ENCODE results near the gene MYOT. TPM values are rescaled to one million over a fixed set of nuclear protein-coding genes. Genes with fewer than 3 reads are reported as not detected.
"Not testable (repeated sequence)": the region's sequence is repeated elsewhere in the genome, so short reads cannot be mapped to it uniquely, and the experiment has no call there.

MYOT gene
- total RNA-seq, 2 experiments from 2014 or later, result not detected

DNA sequence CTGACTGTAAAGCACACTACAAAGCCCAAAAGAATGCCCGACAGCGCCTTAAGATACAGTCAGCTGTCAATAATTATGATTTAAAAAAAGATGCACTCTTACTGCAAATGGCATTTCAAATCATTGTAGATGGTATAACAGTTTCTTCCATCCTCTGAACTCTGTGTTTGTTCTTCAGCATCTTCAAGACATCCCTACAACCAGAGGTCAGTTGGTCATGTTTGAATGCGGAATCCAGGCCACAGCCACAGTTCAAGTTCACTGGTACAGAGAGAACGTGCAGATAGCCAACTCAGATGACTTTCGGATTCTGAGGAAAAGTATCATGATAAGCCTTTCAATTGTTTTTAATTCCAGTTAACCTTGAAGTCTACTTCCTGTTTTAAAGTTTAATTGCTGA, 8.7 kb upstream of the MYOT start:
- TF ChIP-seq, protein P1, sequence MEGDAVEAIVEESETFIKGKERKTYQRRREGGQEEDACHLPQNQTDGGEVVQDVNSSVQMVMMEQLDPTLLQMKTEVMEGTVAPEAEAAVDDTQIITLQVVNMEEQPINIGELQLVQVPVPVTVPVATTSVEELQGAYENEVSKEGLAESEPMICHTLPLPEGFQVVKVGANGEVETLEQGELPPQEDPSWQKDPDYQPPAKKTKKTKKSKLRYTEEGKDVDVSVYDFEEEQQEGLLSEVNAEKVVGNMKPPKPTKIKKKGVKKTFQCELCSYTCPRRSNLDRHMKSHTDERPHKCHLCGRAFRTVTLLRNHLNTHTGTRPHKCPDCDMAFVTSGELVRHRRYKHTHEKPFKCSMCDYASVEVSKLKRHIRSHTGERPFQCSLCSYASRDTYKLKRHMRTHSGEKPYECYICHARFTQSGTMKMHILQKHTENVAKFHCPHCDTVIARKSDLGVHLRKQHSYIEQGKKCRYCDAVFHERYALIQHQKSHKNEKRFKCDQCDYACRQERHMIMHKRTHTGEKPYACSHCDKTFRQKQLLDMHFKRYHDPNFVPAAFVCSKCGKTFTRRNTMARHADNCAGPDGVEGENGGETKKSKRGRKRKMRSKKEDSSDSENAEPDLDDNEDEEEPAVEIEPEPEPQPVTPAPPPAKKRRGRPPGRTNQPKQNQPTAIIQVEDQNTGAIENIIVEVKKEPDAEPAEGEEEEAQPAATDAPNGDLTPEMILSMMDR (IDR thresholded peaks at IDR 0.05), result no peak
- DNase-seq, result no peak
- intact Hi-C loops (cut with micrococcal nuclease), result no loop called here
- H3K9me3 Mint-ChIP-seq, result no peaks in the 10 kb centered on the region
- H3K27me3 Mint-ChIP-seq, result no peaks in the 10 kb centered on the region
- ChIA-PET CTCF (no interaction called here), POLR2A (no interaction called here)
- no peak overlapping the region for H3K27ac Mint-ChIP-seq
- H3K4me1 Mint-ChIP-seq (ENCODE audit: low read depth), result peaks cover 15% of the 10 kb centered on the region
- no peak for ATAC-seq
- no peaks in the 10 kb centered on the region for H3K36me3 Mint-ChIP-seq (ENCODE audit: low read depth)
- H3K4me3 Mint-ChIP-seq, result no peak overlapping the region

DNA sequence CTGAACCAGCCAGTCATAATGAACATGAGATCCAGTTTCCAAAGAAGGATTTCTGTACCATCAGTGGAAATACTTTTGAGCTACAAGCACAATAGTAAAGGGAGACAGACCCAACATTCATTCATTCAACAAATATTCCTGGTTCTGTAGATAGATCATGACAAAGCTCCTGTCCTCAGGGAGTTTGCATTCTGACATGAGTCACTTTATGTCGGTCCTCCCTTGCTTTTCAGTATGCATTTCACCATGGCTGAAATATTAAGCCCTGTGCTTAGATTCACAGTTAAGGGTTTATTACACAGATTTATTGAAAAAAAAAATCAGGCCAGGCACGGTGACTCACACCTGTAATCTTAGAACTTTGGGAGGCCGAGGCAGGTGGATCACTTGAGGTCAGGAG, 5.4 kb upstream of the MYOT start:
- ChIA-PET POLR2A (no interaction called here), CTCF (no interaction called here)
- intact Hi-C loops (cut with micrococcal nuclease), result no loop called here
- H3K9me3 Mint-ChIP-seq, result no peaks in the 10 kb centered on the region
- no peaks in the 10 kb centered on the region for H3K27me3 Mint-ChIP-seq
- ATAC-seq (no peak), DNase-seq (no peak)
- H3K4me1 Mint-ChIP-seq (ENCODE audit: low read depth), result peaks cover 15% of the 10 kb centered on the region
- TF ChIP-seq, protein P1 (IDR thresholded peaks at IDR 0.05), result no peak
- no peaks in the 10 kb centered on the region for H3K36me3 Mint-ChIP-seq (ENCODE audit: low read depth)
- no peak overlapping the region for H3K4me3 Mint-ChIP-seq
- no peak overlapping the region for H3K27ac Mint-ChIP-seq

DNA sequence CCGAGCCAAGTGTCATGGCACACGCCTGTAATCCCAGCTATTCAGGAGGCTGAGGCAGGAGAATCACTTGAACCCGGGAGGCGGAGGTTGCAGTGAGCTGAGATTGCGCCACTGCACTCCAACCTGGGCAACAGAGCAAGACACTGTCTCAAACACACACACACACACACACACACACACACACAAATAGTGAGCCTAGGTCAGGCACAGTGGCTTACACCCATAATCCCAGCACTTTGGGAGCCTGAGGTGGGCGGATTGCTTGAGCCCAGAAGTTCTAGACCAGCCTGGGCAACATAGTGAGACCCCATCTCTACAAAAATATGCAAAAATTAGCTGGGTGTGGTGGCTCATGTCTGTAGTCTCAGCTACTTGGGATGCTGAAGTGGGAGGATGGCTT, 4.0 kb upstream of the MYOT start:
- intact Hi-C loops (cut with micrococcal nuclease); H3K36me3 Mint-ChIP-seq (ENCODE audit: low read depth); POLR2A ChIA-PET; H3K27me3 Mint-ChIP-seq; CTCF ChIA-PET; H3K27ac Mint-ChIP-seq; ATAC-seq; DNase-seq; H3K9me3 Mint-ChIP-seq; H3K4me1 Mint-ChIP-seq (ENCODE audit: low read depth); H3K4me3 Mint-ChIP-seq: not testable (repeated sequence)

DNA sequence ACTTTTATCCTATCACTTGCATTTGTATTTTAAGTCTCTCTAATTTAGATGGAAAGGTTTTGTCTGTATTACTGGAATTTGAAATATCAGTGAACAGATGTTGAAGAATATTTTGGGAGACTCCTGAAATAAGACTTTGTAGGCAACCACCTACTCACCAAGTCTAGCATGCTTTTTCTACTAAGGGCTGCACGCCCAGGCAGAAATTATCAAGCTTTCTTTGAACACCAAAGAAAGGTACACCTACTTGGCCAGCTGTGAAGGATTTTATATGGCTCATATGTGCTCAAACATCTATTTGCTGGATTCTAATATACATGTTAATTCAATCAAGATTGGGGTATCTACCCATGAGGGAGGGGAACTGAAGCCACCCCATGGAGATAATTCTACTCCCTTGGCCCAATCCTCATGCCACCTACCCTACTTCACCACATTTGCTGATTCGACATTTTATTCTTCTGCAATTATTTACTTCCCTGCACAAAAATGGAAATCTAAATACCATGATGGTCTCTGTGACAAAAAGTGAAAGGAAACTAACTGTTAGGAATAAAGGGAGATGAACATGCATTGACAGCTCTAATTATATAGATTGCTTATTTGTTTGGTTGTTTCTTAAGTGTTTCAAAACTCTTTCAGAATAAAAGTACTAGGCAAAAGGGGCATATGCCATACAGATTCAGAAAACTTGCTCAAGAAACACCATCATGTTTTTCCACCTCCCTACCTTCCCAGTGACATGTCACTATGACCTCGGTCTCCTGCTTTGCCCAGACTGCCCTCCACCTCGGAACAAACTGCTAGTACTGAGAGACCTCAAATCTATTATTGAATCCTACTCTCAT, 895 bp upstream of the MYOT start:
- Mint-ChIP-seq H3K36me3 (ENCODE audit: low read depth) (no peaks in the 10 kb centered on the region), H3K4me3 (no peak overlapping the region), H3K27ac (no peak overlapping the region), H3K4me1 (ENCODE audit: low read depth) (peaks cover 5% of the 10 kb centered on the region), H3K9me3 (no peaks in the 10 kb centered on the region), H3K27me3 (no peaks in the 10 kb centered on the region)
- no peak for DNase-seq
- intact Hi-C loops (cut with micrococcal nuclease), result no loop called here
- CTCF ChIA-PET, result interaction anchor here (0.6 kb wide), 1 partner anchor 171 kb away, joined by 3 read pairs; no protein-coding TSS in a partner anchor
- TF ChIP-seq, protein P1 (IDR thresholded peaks at IDR 0.05), result no peak
- POLR2A ChIA-PET, result no interaction called here
- ATAC-seq, result no peak

DNA sequence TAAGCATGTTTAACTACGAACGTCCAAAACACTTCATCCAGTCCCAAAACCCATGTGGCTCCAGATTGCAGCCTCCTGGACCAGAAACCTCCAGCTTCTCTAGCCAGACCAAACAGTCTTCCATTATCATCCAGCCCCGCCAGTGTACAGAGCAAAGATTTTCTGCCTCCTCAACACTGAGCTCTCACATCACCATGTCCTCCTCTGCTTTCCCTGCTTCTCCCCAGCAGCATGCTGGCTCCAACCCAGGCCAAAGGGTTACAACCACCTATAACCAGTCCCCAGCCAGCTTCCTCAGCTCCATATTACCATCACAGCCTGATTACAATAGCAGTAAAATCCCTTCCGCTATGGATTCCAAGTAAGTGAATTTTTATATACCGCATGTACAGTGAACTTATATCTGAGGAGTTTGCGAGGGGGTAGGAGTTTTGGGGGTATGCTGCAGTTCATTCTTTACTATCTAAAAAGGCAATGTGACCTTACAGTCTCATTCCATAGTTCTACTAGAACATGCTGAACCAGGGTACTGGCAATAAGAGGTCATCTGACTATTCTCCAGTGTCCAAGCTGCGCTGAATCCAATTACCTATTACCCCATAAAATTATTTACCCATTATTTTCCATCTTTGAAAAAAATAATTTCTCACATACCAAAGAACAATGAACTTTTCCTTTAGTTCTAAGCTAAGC, 3.1 kb downstream of the MYOT start:
- ChIA-PET CTCF (interaction anchor here (0.9 kb wide), 1 partner anchor 11 kb away, joined by 3 read pairs; no protein-coding TSS in a partner anchor), POLR2A (no interaction called here)
- H3K4me3 Mint-ChIP-seq, result no peak overlapping the region
- no peaks in the 10 kb centered on the region for H3K4me1 Mint-ChIP-seq (ENCODE audit: low read depth)
- H3K36me3 Mint-ChIP-seq (ENCODE audit: low read depth), result no peaks in the 10 kb centered on the region
- no peak overlapping the region for H3K27ac Mint-ChIP-seq
- TF ChIP-seq, protein P1 (IDR thresholded peaks at IDR 0.05), result no peak
- DNase-seq (no peak), ATAC-seq (no peak)
- no peaks in the 10 kb centered on the region for H3K9me3 Mint-ChIP-seq
- intact Hi-C loops (cut with micrococcal nuclease), result no loop called here
- H3K27me3 Mint-ChIP-seq, result no peaks in the 10 kb centered on the region
